Neuronal stem cell (in vitro differentiated cells): ENCODE measurements around the gene CFAP54.
A peak's percentile ranks its signal among the peaks of the same experiment; 100 is the strongest.

Experiments used
- DNase-seq: peaks from one replicate; pipeline ENCODE4 v3.0.0-alpha.2; 2013; ENCODE audit warnings: low spot score
- H2AFZ ChIP-seq: one replicate; pipeline ENCODE4 v1.6.1; 2013; ENCODE audit warnings: mild to moderate bottlenecking, low read length, inconsistent platforms
- H2AK5ac ChIP-seq: 2 replicates; pipeline ENCODE4 v1.6.1; 2013; ENCODE audit warnings: low read depth, mild to moderate bottlenecking, inconsistent platforms, low read length, moderate library complexity, mixed read lengths
- H2BK120ac ChIP-seq: 2 replicates; pipeline ENCODE4 v1.6.1; 2013; ENCODE audit warnings: low read depth, mild to moderate bottlenecking, inconsistent platforms, low read length, moderate library complexity, mixed read lengths
- H2BK12ac ChIP-seq: one replicate; pipeline ENCODE4 v1.6.1; 2013; ENCODE audit warnings: low read length, inconsistent platforms
- H2BK15ac ChIP-seq: 2 replicates; pipeline ENCODE4 v1.6.1; 2013; ENCODE audit warnings: mild to moderate bottlenecking, low read length, inconsistent platforms, mixed read lengths
- H2BK5ac ChIP-seq: one replicate; pipeline ENCODE4 v1.6.1; 2013; ENCODE audit warnings: inconsistent platforms, mild to moderate bottlenecking, low read length, moderate library complexity
- H3K14ac ChIP-seq: one replicate; pipeline ENCODE4 v1.6.1; 2013; ENCODE audit warnings: low read length, inconsistent platforms
- H3K18ac ChIP-seq: 2 replicates; pipeline ENCODE4 v1.6.1; 2013; ENCODE audit warnings: low read length, inconsistent platforms
- H3K23ac ChIP-seq: 2 replicates; pipeline ENCODE4 v1.6.1; 2013; ENCODE audit warnings: low read depth, mild to moderate bottlenecking, mixed read lengths, low read length, inconsistent platforms; ENCODE audit not compliant: poor library complexity
- H3K27ac ChIP-seq: replicated peaks from 3 replicates; pipeline ENCODE4 v1.5.1; 2013; ENCODE audit warnings: low read length, inconsistent platforms
- H3K27me3 ChIP-seq, 3 experiments: 2 replicates each; pipeline ENCODE4 v1.6.1; 2013; ENCODE audit warnings: low read length in 3 of 3, mild to moderate bottlenecking in 2 of 3, inconsistent platforms in 1 of 3, low read depth in 1 of 3, mixed read lengths in 1 of 3, moderate library complexity in 1 of 3; ENCODE audit not compliant: control insufficient read depth in 3 of 3, insufficient read depth in 3 of 3
- H3K36me3 ChIP-seq, 2 donors: replicated peaks in 1 of 2; 2 replicates each; pipeline ENCODE4 v1.6.1; 2013; ENCODE audit warnings: low read length in 2 of 2; ENCODE audit not compliant: control insufficient read depth in 2 of 2, insufficient read depth in 2 of 2
- H3K4ac ChIP-seq: 2 replicates; pipeline ENCODE4 v1.6.1; 2013; ENCODE audit warnings: inconsistent platforms, mild to moderate bottlenecking, low read length, moderate library complexity
- H3K4me1 ChIP-seq, 2 donors: 1 replicate in 1 of 2; 2 replicates in 1 of 2; pipeline ENCODE4 v1.6.1; 2013; ENCODE audit warnings: low read length in 2 of 2, low read depth in 1 of 2; ENCODE audit not compliant: control insufficient read depth in 2 of 2, insufficient read depth in 1 of 2
- H3K4me2 ChIP-seq: one replicate; pipeline ENCODE4 v1.6.1; 2013; ENCODE audit warnings: mild to moderate bottlenecking, low read length, inconsistent platforms; ENCODE audit not compliant: insufficient read depth, poor library complexity, severe bottlenecking
- H3K4me3 ChIP-seq, 2 donors: 2 replicates each; pipeline ENCODE4 v1.5.1; 2013; ENCODE audit warnings: low read length in 2 of 2, mild to moderate bottlenecking in 2 of 2, inconsistent platforms in 1 of 2, moderate library complexity in 1 of 2
- H3K79me1 ChIP-seq: one replicate; pipeline ENCODE4 v1.6.1; 2013; ENCODE audit warnings: low read depth, mild to moderate bottlenecking, inconsistent platforms, low read length, moderate library complexity
- H3K9ac ChIP-seq: one replicate; pipeline ENCODE4 v1.6.1; 2013; ENCODE audit warnings: mild to moderate bottlenecking, low read depth, low read length, inconsistent platforms; ENCODE audit not compliant: poor library complexity
- H3K9me3 ChIP-seq, 2 donors: replicated peaks in 1 of 2; 2 replicates each; pipeline versions ENCODE3 to v1.6.1; 2013; ENCODE audit warnings: low read length in 2 of 2, mild to moderate bottlenecking in 2 of 2, inconsistent platforms in 1 of 2, low read depth in 1 of 2, mixed read lengths in 1 of 2, moderate library complexity in 1 of 2; ENCODE audit not compliant: control insufficient read depth in 2 of 2, insufficient read depth in 1 of 2
- H4K8ac ChIP-seq: one replicate; pipeline ENCODE4 v1.6.1; 2013; ENCODE audit warnings: low read depth, mild to moderate bottlenecking, inconsistent platforms, low read length, moderate library complexity
- H4K91ac ChIP-seq: one replicate; pipeline ENCODE4 v1.6.1; 2013; ENCODE audit warnings: low read length, low read depth, mild to moderate bottlenecking, inconsistent platforms; ENCODE audit not compliant: poor library complexity
- WGBS, 2 donors: extraction: QIAGEN DNeasy Blood & Tissue Kit; methylation state at CpG; one replicate each; pipeline ENCODE4 v1.1.7; 2013; ENCODE audit warnings: missing lambda C conversion rate in 2 of 2, mixed read lengths in 1 of 2; ENCODE audit not compliant: insufficient read length in 2 of 2, insufficient replicate concordance in 1 of 2; ENCODE audit errors: extremely low coverage in 2 of 2; 5-methylcytosine and 5-hydroxymethylcytosine counted together

Gene CFAP54

DNA sequence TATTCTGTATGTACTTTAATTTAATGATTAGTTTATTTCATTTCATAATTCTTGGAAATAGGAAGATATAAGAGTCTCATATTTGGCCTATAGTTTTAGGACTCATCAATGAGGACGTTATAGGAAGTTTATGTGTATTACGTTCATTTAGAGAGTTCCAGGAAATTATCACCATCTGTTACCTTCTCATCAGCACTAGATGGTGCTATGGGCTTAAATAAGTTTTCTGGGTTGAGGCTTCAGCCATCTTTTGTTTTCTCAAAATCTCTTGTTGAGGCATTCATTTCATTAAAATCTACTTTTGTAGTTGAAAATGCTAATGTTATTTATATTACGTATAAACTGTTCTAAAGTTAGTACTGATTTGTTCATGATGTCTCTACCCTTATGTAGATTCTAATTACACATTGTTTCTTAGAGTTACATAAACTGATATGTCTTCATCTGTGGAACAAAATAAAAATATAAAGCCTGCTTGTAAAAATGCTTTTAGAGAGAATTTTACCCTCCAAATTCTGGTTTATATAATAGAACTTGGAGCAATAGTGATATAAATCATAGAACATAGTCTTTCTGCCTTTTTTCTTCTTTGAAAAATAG lies 89.2 kb downstream of the CFAP54 start:
- Histone ChIP-seq H2BK5ac (no peak overlapping the region), H3K23ac (no peak overlapping the region), H3K27me3 (no peaks in the 10 kb centered on the region), H2AFZ (peak overlapping the region; percentile 83), H2AK5ac (no peak overlapping the region), H3K4ac (no peak overlapping the region), H2BK120ac (no peak overlapping the region), H3K9me3 (no peaks in the 10 kb centered on the region), H3K4me1 (peaks cover 0 to 1% of the 10 kb centered on the region in 2 donors), H3K9ac (no peak overlapping the region), H3K18ac (no peak overlapping the region), H3K36me3 (no peaks in the 10 kb centered on the region), H2BK12ac (no peak overlapping the region), H4K91ac (no peak overlapping the region), H3K4me3 (no peak overlapping the region), H2BK15ac (no peak overlapping the region), H3K4me2 (no peak overlapping the region), H4K8ac (no peak overlapping the region), H3K79me1 (no peaks in the 10 kb centered on the region), H3K14ac (no peak overlapping the region), H3K27ac (no peak overlapping the region)
- DNase-seq: peak; percentile 43
- no CpG with 5 or more reads among the region's 3 CpGs for WGBS, 2 donors

DNA sequence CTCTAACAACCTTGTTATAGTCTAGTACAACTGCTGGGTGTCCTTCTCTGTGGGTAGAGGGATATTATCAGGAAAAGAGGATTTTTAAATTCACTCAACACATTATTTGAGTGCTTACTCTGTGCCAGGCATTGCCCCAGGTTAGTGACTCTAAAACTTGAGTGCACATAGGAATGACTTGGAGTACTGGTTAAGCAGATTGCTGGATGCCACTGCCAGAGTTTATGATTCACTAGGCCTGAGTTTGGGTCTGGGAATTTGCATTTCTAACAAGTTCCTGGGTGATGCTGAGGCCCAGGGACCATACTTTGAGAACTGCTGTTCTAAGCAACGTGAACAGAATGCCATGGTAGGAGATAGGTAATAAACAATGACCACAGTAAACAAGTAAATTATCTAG lies 96.6 kb downstream of the CFAP54 start:
- no peak for DNase-seq
- Histone ChIP-seq H2AFZ (no peak overlapping the region), H4K91ac (no peak overlapping the region), H4K8ac (no peak overlapping the region), H3K4me1 (no peaks in the 10 kb centered on the region), H3K36me3 (no peaks in the 10 kb centered on the region), H3K14ac (no peak overlapping the region), H2AK5ac (no peak overlapping the region), H3K27ac (no peak overlapping the region), H3K9ac (no peak overlapping the region), H3K9me3 (no peaks in the 10 kb centered on the region), H2BK12ac (no peak overlapping the region), H2BK5ac (no peak overlapping the region), H3K27me3 (no peaks in the 10 kb centered on the region), H3K4me2 (no peak overlapping the region), H3K23ac (no peak overlapping the region), H3K4ac (no peak overlapping the region), H3K4me3 (no peak overlapping the region), H3K18ac (no peak overlapping the region), H3K79me1 (no peaks in the 10 kb centered on the region), H2BK15ac (no peak overlapping the region), H2BK120ac (no peak overlapping the region)
- WGBS, 2 donors: no CpG with 5 or more reads among the region's 1 CpG

DNA sequence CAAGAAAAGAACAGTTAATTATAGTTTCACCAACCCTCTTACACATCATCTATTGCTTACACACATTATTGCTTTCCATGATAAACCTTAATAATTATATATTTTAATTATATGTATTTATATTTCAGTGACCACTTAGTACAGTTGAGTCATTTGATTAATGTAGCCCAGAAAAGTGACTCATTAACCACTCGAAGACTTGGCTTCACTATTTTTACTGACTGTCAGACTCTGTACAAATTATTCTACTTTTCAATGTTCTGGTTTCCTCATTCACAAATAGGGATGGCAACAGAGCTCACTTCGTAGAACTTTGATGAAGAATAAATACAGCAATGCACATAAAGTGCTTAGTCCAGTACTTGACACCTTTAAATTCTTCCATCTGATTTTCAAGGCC lies 98.3 kb downstream of the CFAP54 start:
- Histone ChIP-seq H3K4ac (no peak overlapping the region), H3K9me3 (no peaks in the 10 kb centered on the region), H3K4me2 (no peak overlapping the region), H4K91ac (no peak overlapping the region), H3K18ac (no peak overlapping the region), H2BK12ac (no peak overlapping the region), H3K36me3 (no peaks in the 10 kb centered on the region), H3K79me1 (no peaks in the 10 kb centered on the region), H2BK120ac (no peak overlapping the region), H3K23ac (no peak overlapping the region), H3K14ac (no peak overlapping the region), H3K27me3 (no peaks in the 10 kb centered on the region), H2AFZ (no peak overlapping the region), H3K4me1 (no peaks in the 10 kb centered on the region), H3K9ac (no peak overlapping the region), H3K4me3 (no peak overlapping the region), H4K8ac (no peak overlapping the region), H2BK5ac (no peak overlapping the region), H2BK15ac (no peak overlapping the region), H3K27ac (no peak overlapping the region), H2AK5ac (no peak overlapping the region)
- WGBS, 2 donors: no CpG with 5 or more reads among the region's 2 CpGs
- no peak for DNase-seq

DNA sequence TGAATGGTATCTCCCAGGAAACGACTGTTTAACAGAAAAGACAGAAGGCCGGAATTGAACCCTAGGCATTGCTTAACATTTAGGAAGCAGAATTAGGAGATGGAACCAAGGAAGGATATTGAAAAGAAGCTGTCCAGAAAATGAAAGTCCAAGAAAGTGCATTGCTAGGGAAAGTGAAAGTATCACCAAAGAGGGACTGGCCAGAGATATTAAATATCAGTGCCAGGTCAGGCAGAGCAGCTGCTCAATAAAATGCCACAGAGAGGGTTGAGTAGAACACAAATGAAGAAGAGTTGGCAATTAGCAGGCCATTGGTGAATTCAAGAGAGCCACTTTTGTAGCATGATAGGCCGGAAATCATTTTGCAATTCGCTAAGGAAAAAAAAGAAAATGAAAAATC lies 101.6 kb downstream of the CFAP54 start:
- no CpG with 5 or more reads among the region's 4 CpGs for WGBS, 2 donors

More for the DNA sequence above, 101.6 kb downstream of the CFAP54 start:
- H3K4me1 ChIP-seq: no peaks in the 10 kb centered on the region
- H4K91ac ChIP-seq: no peak overlapping the region
- no peaks in the 10 kb centered on the region for H3K36me3 ChIP-seq
- H3K18ac ChIP-seq: no peak overlapping the region
- no peak overlapping the region for H3K23ac ChIP-seq
- no peaks in the 10 kb centered on the region for H3K9me3 ChIP-seq
- no peak overlapping the region for H3K4me3 ChIP-seq
- no peak overlapping the region for H2BK120ac ChIP-seq
- no peak overlapping the region for H2AFZ ChIP-seq
- no peak overlapping the region for H3K14ac ChIP-seq
- H3K4ac ChIP-seq: no peak overlapping the region
- H3K4me2 ChIP-seq: no peak overlapping the region
- H3K27ac ChIP-seq: no peak overlapping the region
- DNase-seq: no peak
- no peak overlapping the region for H2BK12ac ChIP-seq
- H3K79me1 ChIP-seq: no peaks in the 10 kb centered on the region
- no peaks in the 10 kb centered on the region for H3K27me3 ChIP-seq
- no peak overlapping the region for H3K9ac ChIP-seq
- H4K8ac ChIP-seq: no peak overlapping the region
- H2BK5ac ChIP-seq: no peak overlapping the region
- no peak overlapping the region for H2BK15ac ChIP-seq
- H2AK5ac ChIP-seq: no peak overlapping the region
